Hippocampal formation (tissue), 2 donors: ENCODE data around the gene CLEC16A.

Source experiments
- DNase-seq, 2 donors: peaks; one replicate each; lab custom pipeline; 2025; lab: John Stamatoyannopoulos, UW

Gene CLEC16A

DNA sequence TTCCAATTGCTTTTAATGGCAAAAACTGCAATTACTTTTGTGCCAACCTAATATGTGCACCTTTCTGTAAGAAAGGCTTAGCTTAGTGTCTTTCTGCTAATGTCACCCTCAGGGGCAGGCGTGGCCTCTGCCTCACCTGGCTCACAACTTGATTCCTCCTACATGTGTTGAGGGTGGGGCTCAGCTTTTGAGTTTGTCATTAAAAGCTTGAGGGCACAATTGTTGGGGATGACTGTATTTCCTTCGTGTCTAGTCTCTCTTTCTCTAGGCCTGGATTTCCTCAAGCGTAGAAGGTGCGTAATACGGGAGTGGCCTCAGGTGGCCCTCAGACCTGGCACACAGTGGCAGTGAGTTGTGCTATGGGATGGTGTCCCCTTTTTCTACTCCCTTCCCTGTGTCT lies 94.4 kb downstream of the CLEC16A start:
- DNase-seq: no peak

DNA sequence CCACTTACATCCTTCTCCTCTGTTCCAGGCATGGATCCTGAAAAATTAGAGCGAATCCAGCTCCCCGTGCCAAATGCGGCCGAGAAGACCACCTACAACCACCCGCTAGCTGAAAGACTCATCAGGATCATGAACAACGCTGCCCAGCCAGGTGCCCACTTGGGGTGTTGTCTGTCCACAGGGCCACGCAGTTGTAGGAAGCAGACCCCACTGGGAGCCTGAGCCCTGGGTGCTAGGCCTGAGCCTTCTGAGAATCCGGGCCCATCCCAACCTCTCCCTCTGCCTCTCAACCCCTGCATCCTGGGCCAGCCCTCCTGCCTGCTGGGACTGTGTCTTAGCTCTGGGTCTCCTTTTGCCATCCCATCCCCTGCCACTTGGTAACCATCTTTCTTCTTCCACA lies 95.4 kb downstream of the CLEC16A start:
- no peak for DNase-seq

GRCh38 chr16:11042191-11042590 lies 97.8 kb downstream of the CLEC16A start:
- no peak for DNase-seq

GRCh38 chr16:11045441-11045840 lies 101.1 kb downstream of the CLEC16A start:
- DNase-seq: no peak

DNA sequence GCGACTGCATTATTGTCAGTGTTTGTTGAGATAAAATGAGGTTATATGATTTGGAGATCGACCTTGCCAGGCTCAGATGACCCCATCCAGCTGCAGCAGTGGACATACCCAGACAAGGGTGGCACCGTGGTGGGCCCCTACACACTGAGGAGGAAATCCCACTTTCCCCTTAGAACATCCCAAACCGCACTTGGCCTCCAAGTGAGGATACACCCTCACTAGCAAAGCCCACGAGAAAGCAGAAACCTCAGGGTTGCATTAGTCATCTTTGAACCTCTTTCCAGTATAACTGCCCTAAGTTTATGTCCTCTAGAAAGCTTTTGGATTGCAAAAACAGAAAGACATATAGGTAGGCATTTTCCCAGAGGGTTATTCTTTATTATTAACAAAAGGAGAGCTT lies 101.5 kb downstream of the CLEC16A start:
- no peak for DNase-seq

DNA sequence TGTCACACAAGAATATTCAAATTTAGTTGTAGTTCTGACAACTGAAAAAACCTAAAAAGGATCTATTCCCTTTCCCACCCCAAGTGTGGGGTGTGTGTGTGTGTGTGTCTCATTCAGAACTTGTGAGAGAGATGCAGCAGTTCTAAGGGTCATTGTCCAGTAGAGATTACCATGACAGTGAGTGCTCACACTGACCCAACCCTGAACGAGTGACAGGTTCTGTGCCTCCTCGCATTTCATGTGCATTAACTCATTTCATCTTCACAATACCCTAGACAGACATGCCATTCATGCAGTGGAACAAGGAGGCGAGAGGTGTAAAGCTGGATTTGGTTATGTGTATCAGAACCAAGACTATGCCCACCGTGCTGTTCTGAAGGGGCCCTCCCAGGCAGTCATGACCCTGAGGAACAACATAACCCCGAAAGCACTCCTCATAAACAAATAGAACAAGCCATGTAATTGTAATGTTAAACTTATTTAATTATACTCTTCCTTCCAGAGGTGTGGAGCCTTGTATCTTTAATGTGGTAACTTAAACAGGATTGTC lies 102.1 kb downstream of the CLEC16A start:
- no peak for DNase-seq

- no peak for DNase-seq
Measured at GRCh38 chr16:11047057-11047456, 102.7 kb downstream of the CLEC16A start.

GRCh38 chr16:11047939-11048800 lies 103.8 kb downstream of the CLEC16A start:
- no peak for DNase-seq

DNA sequence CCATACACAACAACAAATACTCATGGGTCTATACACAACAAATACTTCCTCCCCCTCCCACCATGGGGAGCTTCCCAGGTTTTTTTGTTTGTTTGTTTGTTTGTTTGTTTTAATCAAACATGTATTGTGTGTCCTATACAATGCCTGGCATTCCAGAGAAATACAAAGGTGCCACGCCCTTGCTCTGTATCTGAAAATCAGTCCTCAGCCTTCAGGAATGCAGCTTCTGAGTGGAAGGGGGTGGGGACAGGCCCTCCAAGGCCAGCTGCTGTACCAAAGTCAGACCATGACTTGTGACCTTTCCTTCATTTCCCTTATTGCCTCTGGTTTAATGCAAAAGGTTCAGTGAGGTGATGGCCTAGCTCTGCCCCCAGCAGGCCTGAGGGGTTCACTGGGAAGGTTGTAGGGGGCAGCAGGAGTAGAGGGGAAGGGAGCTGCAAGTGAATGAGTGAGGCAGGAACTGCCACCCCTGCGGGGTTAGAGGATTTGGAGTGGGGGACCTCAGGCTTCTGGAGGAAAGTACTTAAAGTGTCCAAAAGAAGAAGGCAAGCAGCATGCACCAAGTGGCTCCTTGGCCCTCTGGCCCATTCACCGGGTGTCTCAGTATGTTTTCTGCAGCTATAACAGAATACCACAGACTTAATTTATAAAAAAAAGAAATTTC lies 105.2 kb downstream of the CLEC16A start:
- DNase-seq: no peak

- DNase-seq: no peak
Measured at GRCh38 chr16:11050536-11050935, 106.2 kb downstream of the CLEC16A start.

DNA sequence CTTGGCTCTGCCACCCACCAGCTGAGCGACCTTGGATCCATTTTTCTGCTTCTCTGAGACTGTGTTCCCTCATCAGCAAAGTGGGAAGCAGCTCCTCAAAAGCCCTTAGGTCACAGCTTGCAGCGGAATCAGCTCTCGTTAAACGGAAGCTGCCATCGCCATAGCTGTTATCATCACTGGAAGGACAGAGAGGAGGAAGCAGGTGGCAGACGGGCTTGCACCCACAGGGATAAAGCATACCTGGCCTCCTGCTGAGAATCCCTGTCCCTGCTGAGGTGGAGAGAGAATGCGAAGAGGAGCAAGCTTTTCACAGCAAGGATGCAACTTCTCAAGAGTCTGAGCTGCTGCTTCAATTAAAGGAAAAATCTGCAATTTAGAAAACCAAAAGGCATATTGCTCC lies 106.6 kb downstream of the CLEC16A start:
- no peak for DNase-seq

DNA sequence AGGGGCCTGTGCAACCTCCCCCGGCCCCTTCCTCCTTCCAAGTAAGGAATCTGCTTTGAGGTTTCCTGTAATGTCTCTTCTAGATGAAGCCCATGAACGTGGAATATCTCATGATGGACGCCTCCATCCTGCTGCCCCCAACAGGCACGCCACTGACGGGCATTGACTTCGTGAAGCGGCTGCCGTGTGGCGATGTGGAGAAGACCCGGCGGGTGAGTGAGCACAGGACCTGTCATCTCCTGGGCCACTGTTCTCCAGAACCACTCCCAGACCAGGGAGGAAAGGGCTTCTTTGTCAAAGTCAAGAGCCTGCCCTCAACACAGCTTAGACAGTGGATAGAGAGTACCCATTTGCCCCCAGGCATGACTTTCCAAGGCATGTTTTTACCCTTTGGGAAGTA lies 107.1 kb downstream of the CLEC16A start:
- no peak for DNase-seq

GRCh38 chr16:11051879-11052808 lies 107.8 kb downstream of the CLEC16A start:
- DNase-seq: no peak

DNA sequence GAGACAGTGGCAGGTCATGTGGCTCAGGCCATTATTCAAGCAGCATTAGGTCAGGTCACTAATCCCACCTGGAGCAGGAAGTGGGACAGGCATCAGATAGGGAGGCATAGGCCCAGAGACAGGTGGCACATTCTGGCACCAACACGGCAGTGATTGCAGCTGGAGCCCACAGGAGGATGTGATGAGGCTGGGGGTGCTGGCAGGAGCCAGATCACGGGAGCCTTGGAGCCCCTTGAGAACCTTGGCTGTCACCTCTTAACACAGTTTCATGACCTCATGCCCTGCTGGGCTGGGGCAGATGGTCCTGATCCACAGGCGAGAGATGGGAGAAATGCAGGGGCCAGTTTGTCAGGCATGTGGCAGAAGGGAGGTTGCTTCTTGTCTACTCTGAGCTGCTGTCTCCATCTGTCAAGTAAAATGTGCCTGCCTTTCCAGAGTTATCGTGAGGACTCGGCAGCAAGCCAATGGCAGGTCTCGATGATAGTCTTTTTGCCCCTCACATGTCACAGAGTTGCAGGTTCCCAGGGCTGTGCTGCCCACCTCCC lies 109.6 kb downstream of the CLEC16A start:
- DNase-seq: no peak

- no peak for DNase-seq
Measured at GRCh38 chr16:11056090-11056992, 112.0 kb downstream of the CLEC16A start.

GRCh38 chr16:11056993-11057649 lies 112.8 kb downstream of the CLEC16A start:
- peak in 1 of 2 donors; percentile 4 for DNase-seq

DNA sequence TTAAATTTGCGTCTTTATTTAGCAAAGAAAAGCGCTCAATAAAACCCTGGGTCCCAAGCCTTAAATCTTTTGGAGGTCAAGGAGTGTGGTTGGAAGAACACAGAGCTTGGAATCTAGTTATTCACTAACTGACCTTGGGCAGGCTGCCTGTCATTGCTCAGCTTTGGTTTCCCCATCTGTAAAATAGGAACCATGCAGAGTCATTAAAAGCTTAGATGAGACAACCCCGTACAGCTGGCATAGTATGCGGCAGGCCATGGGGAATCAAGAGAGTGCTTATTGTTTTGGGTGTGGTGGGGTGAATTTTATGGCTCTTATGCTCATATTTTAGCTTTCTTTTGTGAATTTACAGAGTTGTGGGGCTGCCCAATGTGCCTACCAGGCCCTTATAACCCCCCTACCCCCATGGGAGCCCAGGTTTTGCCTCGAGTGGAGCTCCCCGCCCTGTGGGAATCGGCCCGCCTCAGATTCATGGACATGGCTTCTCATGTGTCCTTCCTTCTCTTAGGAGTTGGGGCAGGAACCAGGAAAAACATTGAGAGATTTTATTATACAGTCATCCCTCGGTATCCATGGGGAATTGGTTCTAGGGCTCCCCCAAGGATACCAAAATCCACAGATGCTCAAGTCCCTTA lies 113.5 kb downstream of the CLEC16A start:
- DNase-seq: no peak

DNA sequence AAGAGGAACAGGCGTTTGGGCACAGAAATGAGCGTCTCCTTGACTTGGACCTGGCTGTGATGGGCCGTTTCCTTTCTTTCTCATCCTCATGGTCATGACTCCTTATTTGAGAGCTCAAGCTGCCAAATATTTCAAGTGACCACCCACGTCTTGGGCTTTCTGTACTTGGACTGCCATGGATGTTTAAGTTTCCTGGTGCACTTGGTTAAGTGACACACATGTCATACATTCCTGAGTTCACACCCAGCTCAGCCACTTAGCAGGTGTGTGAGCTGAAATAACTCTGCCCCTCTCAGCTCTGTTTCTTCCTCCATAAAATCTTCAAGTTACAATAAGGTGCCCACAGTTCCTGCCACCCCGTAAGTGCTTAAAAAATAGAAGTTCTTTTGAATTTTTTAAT lies 114.5 kb downstream of the CLEC16A start:
- DNase-seq: no peak

- no peak for DNase-seq
Measured at GRCh38 chr16:11059588-11059987, 115.2 kb downstream of the CLEC16A start.

DNA sequence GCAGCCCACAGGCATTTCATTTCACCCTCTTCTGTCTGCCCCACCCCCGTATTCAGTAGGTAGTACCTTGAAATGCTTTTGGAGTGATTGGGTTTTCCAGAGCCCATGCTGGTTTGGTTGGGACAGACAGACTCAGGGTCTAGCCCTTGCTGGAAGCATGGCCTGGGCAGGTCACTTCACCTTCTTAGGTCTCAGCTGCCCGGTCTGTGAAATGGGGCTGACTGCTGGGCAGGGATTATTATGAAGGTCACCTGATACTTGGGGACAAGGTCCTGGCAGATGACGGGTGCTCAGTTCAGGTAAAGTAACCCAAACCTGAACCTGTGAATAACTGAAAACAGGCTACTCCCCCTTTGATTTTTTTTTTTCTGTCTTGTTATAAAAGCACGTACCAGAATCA lies 116.0 kb downstream of the CLEC16A start:
- no peak for DNase-seq
